H1 (cell line): ENCODE data around the gene MLF1. TPM values are rescaled to one million over a fixed set of nuclear protein-coding genes. Genes with fewer than 3 reads are reported as not detected.

ENCODE experiments used
- CTCF ChIA-PET: fragments of 300-600 bp; sonication (Branson Sonifier 250); formaldehyde crosslinking; loops from one replicate; lab custom pipeline; 2021; ENCODE audit not compliant: partially characterized antibody; lab: Charles Lee
- POLR2A ChIA-PET: fragments of 300-600 bp; sonication (Branson Sonifier 250); formaldehyde crosslinking; loops from one replicate; lab custom pipeline; 2021; ENCODE audit warnings: inconsistent platforms; ENCODE audit not compliant: partially characterized antibody; lab: Charles Lee
- DNase-seq, 2 experiments: peaks; one replicate each; pipeline versions ENCODE4 v3.0.0 to v3.0.0-alpha.2; 2010 to 2022; ENCODE audit warnings: low spot score in 2 of 2, low read depth in 1 of 2, mixed read lengths in 1 of 2
- FAIRE-seq: peaks from 2 replicates; lab custom pipeline; 2011; peaks lifted over from hg19 to GRCh38; lab: Jason Lieb, UNC
- H2AFZ ChIP-seq: 2 replicates; pipeline ENCODE4 v1.8.1; 2012; ENCODE audit warnings: low read length, inconsistent platforms
- H2AK5ac ChIP-seq: 2 replicates; pipeline ENCODE4 v1.6.1; 2013; ENCODE audit warnings: low read depth, low read length
- H2BK120ac ChIP-seq: replicated peaks from 2 replicates; pipeline ENCODE3; 2013; ENCODE audit warnings: low read depth, low read length, inconsistent platforms
- H2BK12ac ChIP-seq: 2 replicates; pipeline ENCODE4 v1.6.1; 2013; ENCODE audit warnings: low read depth, low read length
- H2BK15ac ChIP-seq: 2 replicates; pipeline ENCODE4 v1.6.1; 2013; ENCODE audit warnings: low read length
- H2BK20ac ChIP-seq: 2 replicates; pipeline ENCODE4 v1.6.1; 2013; ENCODE audit warnings: low read length
- H2BK5ac ChIP-seq: 2 replicates; pipeline ENCODE4 v1.6.1; 2013; ENCODE audit warnings: low read depth, low read length
- H3K14ac ChIP-seq: 2 replicates; pipeline ENCODE4 v1.6.1; 2013; ENCODE audit warnings: inconsistent platforms; ENCODE audit not compliant: insufficient read length
- H3K18ac ChIP-seq: 2 replicates; pipeline ENCODE4 v1.6.1; 2013; ENCODE audit warnings: low read length; ENCODE audit errors: extremely low read depth
- H3K23ac ChIP-seq: 2 replicates; pipeline ENCODE4 v1.6.1; 2013; ENCODE audit warnings: inconsistent platforms; ENCODE audit not compliant: insufficient read length
- H3K23me2 ChIP-seq: 2 replicates; pipeline ENCODE4 v1.6.1; 2013; ENCODE audit warnings: low read depth, low read length
- H3K27ac ChIP-seq: 2 replicates; pipeline ENCODE4 v1.6.1; 2011; ENCODE audit warnings: low read depth, low read length, inconsistent platforms
- H3K27me3 ChIP-seq, 4 experiments: replicated peaks in 1 of 4; 1 replicate in 1 of 4; 2 replicates in 3 of 4; pipeline versions ENCODE4 v1.6.1 to v1.8.1; 2011 to 2013; ENCODE audit warnings: low read length in 3 of 4, mild to moderate bottlenecking in 3 of 4, inconsistent platforms in 2 of 4, mixed read lengths in 2 of 4, moderate library complexity in 1 of 4; ENCODE audit not compliant: control insufficient read depth in 3 of 4, insufficient read depth in 3 of 4; ENCODE audit errors: extremely low read depth in 1 of 4
- H3K36me3 ChIP-seq, 4 experiments: 2 replicates each; pipeline versions ENCODE4 v1.6.1 to v1.8.1; 2011 to 2013; ENCODE audit warnings: mild to moderate bottlenecking in 4 of 4, low read length in 3 of 4, moderate library complexity in 2 of 4, control low read depth in 1 of 4, inconsistent platforms in 1 of 4; ENCODE audit not compliant: insufficient read depth in 4 of 4, control insufficient read depth in 2 of 4
- H3K4ac ChIP-seq: replicated peaks from 2 replicates; pipeline ENCODE3; 2013; ENCODE audit warnings: low read length, low read depth, mixed read lengths, inconsistent platforms; ENCODE audit not compliant: insufficient read length
- H3K4me1 ChIP-seq, 4 experiments: replicated peaks in 1 of 4; 1 replicate in 1 of 4; 2 replicates in 3 of 4; pipeline versions ENCODE4 v1.6.1 to v1.8.1; 2011 to 2013; ENCODE audit warnings: low read length in 3 of 4, inconsistent platforms in 2 of 4, mixed read lengths in 1 of 4; ENCODE audit not compliant: insufficient read depth in 4 of 4, control insufficient read depth in 3 of 4
- H3K4me2 ChIP-seq, 2 experiments: 2 replicates each; pipeline versions ENCODE4 v1.6.1 to v1.8.1; 2011 to 2013; ENCODE audit warnings: low read depth in 2 of 2, low read length in 2 of 2, control low read depth in 1 of 2, inconsistent platforms in 1 of 2, mild to moderate bottlenecking in 1 of 2; ENCODE audit not compliant: insufficient read depth in 1 of 2
- H3K4me3 ChIP-seq, 4 experiments: fragments of 200-600, 300-600 bp in 1 of 4; sonication (generic), shearing (Covaris generic), sonication (Bioruptor Twin) in 1 of 4; 2 replicates each; pipeline versions ENCODE4 v1.5.1 to v1.8.1; 2011 to 2016; ENCODE audit warnings: low read length in 4 of 4, low read depth in 3 of 4, control low read depth in 2 of 4, inconsistent platforms in 2 of 4, mild to moderate bottlenecking in 2 of 4, mixed read lengths in 1 of 4, moderate library complexity in 1 of 4; ENCODE audit not compliant: insufficient read depth in 2 of 4; ENCODE audit errors: extremely low read depth in 1 of 4
- H3K56ac ChIP-seq: replicated peaks from 2 replicates; pipeline ENCODE3; 2013; ENCODE audit warnings: low read depth, mild to moderate bottlenecking, mixed read lengths, low read length, inconsistent platforms; ENCODE audit not compliant: insufficient read length
- H3K79me1 ChIP-seq: 2 replicates; pipeline ENCODE4 v1.6.1; 2013; ENCODE audit warnings: low read depth, low read length, control low read depth
- H3K79me2 ChIP-seq, 2 experiments: 2 replicates each; pipeline versions ENCODE4 v1.6.1 to v1.8.1; 2012 to 2013; ENCODE audit warnings: low read length in 2 of 2, mild to moderate bottlenecking in 2 of 2, inconsistent platforms in 1 of 2; ENCODE audit not compliant: insufficient read depth in 2 of 2, control insufficient read depth in 1 of 2
- H3K9ac ChIP-seq, 4 experiments: replicated peaks in 1 of 4; 1 replicate in 1 of 4; 2 replicates in 3 of 4; pipeline versions ENCODE4 v1.6.1 to v1.8.1; 2011 to 2013; ENCODE audit warnings: low read depth in 3 of 4, low read length in 3 of 4, control low read depth in 2 of 4, mild to moderate bottlenecking in 2 of 4, moderate library complexity in 2 of 4, inconsistent platforms in 1 of 4; ENCODE audit errors: extremely low read depth in 1 of 4
- H3K9me3 ChIP-seq, 2 experiments: 2 replicates each; pipeline versions ENCODE4 v1.6.1 to v1.8.1; 2012 to 2013; ENCODE audit warnings: mild to moderate bottlenecking in 2 of 2, moderate library complexity in 2 of 2, control low read depth in 1 of 2, inconsistent platforms in 1 of 2, low read depth in 1 of 2, low read length in 1 of 2, mixed read lengths in 1 of 2; ENCODE audit not compliant: insufficient read depth in 2 of 2
- H4K20me1 ChIP-seq, 2 experiments: replicated peaks in 1 of 2; 2 replicates each; pipeline versions ENCODE3 to v1.8.1; 2011 to 2013; ENCODE audit warnings: inconsistent platforms in 2 of 2, low read length in 2 of 2, mild to moderate bottlenecking in 1 of 2; ENCODE audit not compliant: insufficient read depth in 2 of 2, control insufficient read depth in 1 of 2
- H4K5ac ChIP-seq: 2 replicates; pipeline ENCODE4 v1.6.1; 2013; ENCODE audit warnings: low read length, low read depth, mixed read lengths, inconsistent platforms; ENCODE audit not compliant: insufficient read length
- H4K8ac ChIP-seq: 2 replicates; pipeline ENCODE4 v1.8.0; 2013; ENCODE audit warnings: mild to moderate bottlenecking, moderate library complexity, low read length, inconsistent platforms; ENCODE audit not compliant: insufficient read depth; ENCODE audit errors: extremely low read depth
- H4K91ac ChIP-seq: replicated peaks from 2 replicates; pipeline ENCODE3; 2013; ENCODE audit warnings: low read length, mixed read lengths, inconsistent platforms; ENCODE audit not compliant: insufficient read length
- CBX8 ChIP-seq: fragments of 300-800, 300-1000 bp; sonication (generic); IDR thresholded peaks from 2 replicates; pipeline ENCODE4 v1.7.1; 2016; ENCODE audit warnings: low read depth, low read length, borderline replicate concordance
- CHD1 ChIP-seq: IDR thresholded peaks from 2 replicates; pipeline ENCODE4 v1.6.1; 2012; ENCODE audit warnings: low read depth, low read length, improper control_type of control experiment
- EZH2 ChIP-seq: fragments of 200-600 bp; sonication (generic); IDR thresholded peaks from 2 replicates; pipeline ENCODE4 v1.7.1; 2012; ENCODE audit warnings: low read depth, mild to moderate bottlenecking, moderate library complexity, low read length, inconsistent platforms; ENCODE audit not compliant: severe bottlenecking
- GABPA ChIP-seq: IDR thresholded peaks from 2 replicates; pipeline ENCODE4 v1.6.1; 2011; ENCODE audit warnings: mild to moderate bottlenecking, low read length, moderate library complexity, borderline replicate concordance; ENCODE audit not compliant: insufficient read depth
- POLR2A ChIP-seq, 2 experiments: IDR thresholded peaks; 1 replicate in 1 of 2; 2 replicates in 1 of 2; pipeline ENCODE4 v1.6.1; 2011; ENCODE audit warnings: low read depth in 2 of 2, low read length in 2 of 2, mild to moderate bottlenecking in 2 of 2; ENCODE audit errors: control extremely low read depth in 1 of 2
- RFX5 ChIP-seq: IDR thresholded peaks from 2 replicates; pipeline ENCODE4 v1.6.1; 2011; ENCODE audit warnings: low read depth, low read length, improper control_type of control experiment, borderline replicate concordance
- SIN3A ChIP-seq, 2 experiments: IDR thresholded peaks in 1 of 2; conservative IDR thresholded peaks in 1 of 2; 2 replicates each; pipeline ENCODE4 v1.6.1; 2011 to 2012; ENCODE audit warnings: low read length in 2 of 2, improper control_type of control experiment in 1 of 2, low read depth in 1 of 2, mild to moderate bottlenecking in 1 of 2
- TEAD4 ChIP-seq: IDR thresholded peaks from 2 replicates; pipeline ENCODE4 v1.6.1; 2012; ENCODE audit warnings: low read depth, low read length, inconsistent platforms, mixed read lengths
- WGBS, 2 experiments: shearing (Covaris generic) in 1 of 2; methylation state at CpG; one replicate each; pipeline versions ENCODE4 v1.1.6 to v1.1.7; 2013 to 2015; ENCODE audit warnings: low lambda C conversion rate in 2 of 2, mixed read lengths in 2 of 2, inconsistent platforms in 1 of 2, low coverage in 1 of 2, missing lambda C conversion rate in 1 of 2; ENCODE audit not compliant: insufficient replicate concordance in 2 of 2, insufficient coverage in 1 of 2, insufficient read length in 1 of 2; ENCODE audit errors: extremely low coverage in 1 of 2, missing lambda C conversion rate in 1 of 2; 5-methylcytosine and 5-hydroxymethylcytosine counted together
- polyA plus RNA-seq, 7 experiments: library from polyadenylated mRNA; depleted of rRNA in 3 of 7; stranded (reverse) in 5 of 7; unstranded in 2 of 7; fragments of >200 nt in 5 of 7; fragments of 200-250 nt in 2 of 7; gene quantifications; 1 replicate in 5 of 7; 2 replicates in 1 of 7; 4 replicates in 1 of 7; pipeline versions ENCODE4 v1.2.1 to v1.2.3, GENCODE V29; 2011 to 2013; ENCODE audit warnings: missing spikeins in 2 of 7, mixed read lengths in 2 of 7
- total RNA-seq: library from RNA; stranded (reverse); fragmentation: NEBNext Ultra II Directional; extraction: Animal tissue kit (Norgen Biotek cat#: 25700); gene quantifications from 2 replicates; pipeline ENCODE4 v1.2.1, GENCODE V29; 2021
- TF ChIP-seq, protein P1 (sequence below): IDR thresholded peaks from 2 replicates; pipeline ENCODE4 v1.6.1; 2011; ENCODE audit warnings: low read length, improper control_type of control experiment
- TF ChIP-seq, protein P2 (sequence below): IDR thresholded peaks from 2 replicates; pipeline ENCODE4 v1.6.1; 2012; ENCODE audit warnings: inconsistent platforms

MLF1 gene
- total and polyA plus RNA-seq, 2 of the 8 experiments (the other 6 are each of a cell fraction or from before 2014, with no cell fraction given): 13.4 to 48.9 TPM

GRCh38 chr3:158617982-158618875, 47.2 kb downstream of the MLF1 start:
- no peaks in the 10 kb centered on the region for H3K23me2 ChIP-seq
- no peaks in the 10 kb centered on the region for H3K4me1 ChIP-seq
- no peak overlapping the region for H3K18ac ChIP-seq
- FAIRE-seq (no peak), DNase-seq (no peak)
- H2BK12ac ChIP-seq: no peak overlapping the region
- 87% methylated on average over 1 of the region's 1 CpG; no CpG with 5 or more reads in 1 of the 2 experiments for WGBS, 2 experiments
- no peak overlapping the region for H2BK15ac ChIP-seq
- H3K4ac ChIP-seq: no peak overlapping the region
- no peak overlapping the region for H3K4me2 ChIP-seq
- H3K36me3 ChIP-seq: no peaks in the 10 kb centered on the region
- peaks cover 17 to 31% of the 10 kb centered on the region in 2 experiments for H3K9me3 ChIP-seq
- no peaks in the 10 kb centered on the region for H3K79me1 ChIP-seq
- H2BK120ac ChIP-seq: no peak overlapping the region
- no peak overlapping the region for H3K23ac ChIP-seq
- H3K56ac ChIP-seq: no peak overlapping the region
- H4K5ac ChIP-seq: no peak overlapping the region
- H4K8ac ChIP-seq: no peak overlapping the region
- POLR2A ChIA-PET: interaction anchor here (0.6 kb wide), 1 partner anchor 137 kb away, joined by 3 read pairs; no protein-coding TSS in a partner anchor
- no peak overlapping the region for H2BK20ac ChIP-seq
- no peak overlapping the region for H3K27ac ChIP-seq
- H3K4me3 ChIP-seq: no peak overlapping the region
- H4K91ac ChIP-seq: no peak overlapping the region
- H3K27me3 ChIP-seq: no peaks in the 10 kb centered on the region
- H4K20me1 ChIP-seq: no peaks in the 10 kb centered on the region
- no peak overlapping the region for H3K9ac ChIP-seq
- CTCF ChIA-PET: interaction anchor here (0.6 to 1.9 kb wide), 3 partner anchors 26 to 348 kb away, joined by 3 to 8 read pairs (median 3); partner anchors contain the start of gene GFM1
- no peaks in the 10 kb centered on the region for H3K79me2 ChIP-seq
- H2BK5ac ChIP-seq: no peak overlapping the region
- H2AK5ac ChIP-seq: no peak overlapping the region
- TF ChIP-seq, protein P1, sequence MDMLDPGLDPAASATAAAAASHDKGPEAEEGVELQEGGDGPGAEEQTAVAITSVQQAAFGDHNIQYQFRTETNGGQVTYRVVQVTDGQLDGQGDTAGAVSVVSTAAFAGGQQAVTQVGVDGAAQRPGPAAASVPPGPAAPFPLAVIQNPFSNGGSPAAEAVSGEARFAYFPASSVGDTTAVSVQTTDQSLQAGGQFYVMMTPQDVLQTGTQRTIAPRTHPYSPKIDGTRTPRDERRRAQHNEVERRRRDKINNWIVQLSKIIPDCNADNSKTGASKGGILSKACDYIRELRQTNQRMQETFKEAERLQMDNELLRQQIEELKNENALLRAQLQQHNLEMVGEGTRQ: no peak
- TF ChIP-seq SIN3A (conservative IDR thresholded peaks at IDR 0.05 in 1 of 2, IDR thresholded peaks at IDR 0.05 in 1 of 2; ENCODE audit: low read depth in 1 of 2, low read length in 2 of 2) (no peak), POLR2A (IDR thresholded peaks at IDR 0.05; ENCODE audit: control extremely low read depth in 1 of 2, low read depth in 2 of 2, low read length in 2 of 2) (no peak), RFX5 (no peak), CHD1 (no peak), GABPA (no peak), CBX8 (no peak), TEAD4 (no peak), EZH2 (no peak)
- TF ChIP-seq, protein P2, sequence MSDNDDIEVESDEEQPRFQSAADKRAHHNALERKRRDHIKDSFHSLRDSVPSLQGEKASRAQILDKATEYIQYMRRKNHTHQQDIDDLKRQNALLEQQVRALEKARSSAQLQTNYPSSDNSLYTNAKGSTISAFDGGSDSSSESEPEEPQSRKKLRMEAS: no peak
- no peak overlapping the region for H3K14ac ChIP-seq
- H2AFZ ChIP-seq: no peak overlapping the region
